Mucosa of rectum (tissue), 2 donors: ENCODE results near the gene FRA10AC1.

Experiments
- H3K27ac ChIP-seq, 2 donors: one replicate each; pipeline ENCODE4 v1.7.0; 2013; ENCODE audit warnings: inconsistent platforms in 2 of 2, low read depth in 2 of 2, low read length in 2 of 2
- H3K27me3 ChIP-seq, 2 donors: one replicate each; pipeline ENCODE4 v1.7.0; 2013; ENCODE audit warnings: low read length in 2 of 2; ENCODE audit not compliant: control insufficient read depth in 2 of 2, insufficient read depth in 2 of 2
- H3K36me3 ChIP-seq, 2 donors: one replicate each; pipeline ENCODE4 v1.7.0; 2013; ENCODE audit warnings: low read length in 2 of 2; ENCODE audit not compliant: control insufficient read depth in 2 of 2, insufficient read depth in 2 of 2
- H3K4me1 ChIP-seq, 2 donors: one replicate each; pipeline ENCODE4 v1.7.0; 2013; ENCODE audit warnings: low read length in 2 of 2, mild to moderate bottlenecking in 1 of 2; ENCODE audit not compliant: control insufficient read depth in 2 of 2, insufficient read depth in 2 of 2
- H3K4me3 ChIP-seq, 2 donors: one replicate each; pipeline ENCODE4 v1.7.0; 2013; ENCODE audit warnings: low read length in 2 of 2
- H3K9ac ChIP-seq, 2 donors: one replicate each; pipeline ENCODE4 v1.7.0; 2013; ENCODE audit warnings: low read length in 2 of 2, low read depth in 1 of 2, mild to moderate bottlenecking in 1 of 2
- H3K9me3 ChIP-seq, 2 donors: one replicate each; pipeline ENCODE4 v1.7.0; 2013; ENCODE audit warnings: low read length in 2 of 2; ENCODE audit not compliant: control insufficient read depth in 2 of 2
- donor health status: healthy.
- donor health status: Normal muscosa, but diverticular disease.

The FRA10AC1 gene

DNA sequence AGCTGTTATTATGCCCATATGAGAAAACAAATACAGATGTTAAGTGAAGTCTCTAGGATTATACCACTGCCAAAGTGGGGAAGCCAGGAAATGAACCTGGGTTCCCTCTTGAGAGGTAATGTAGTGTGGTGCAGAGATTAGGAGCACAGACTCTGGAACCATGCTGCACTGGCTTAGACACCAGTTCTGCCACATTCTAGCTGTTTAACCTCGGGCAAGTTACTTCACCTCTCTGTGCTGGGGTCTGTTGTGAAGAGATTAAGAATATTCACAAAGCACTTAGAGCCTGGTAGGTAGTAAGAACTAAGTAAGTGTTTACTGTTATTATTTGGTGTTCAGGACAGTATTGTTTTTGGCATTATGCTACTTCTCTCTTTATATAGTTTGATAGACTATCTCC is 48.2 kb downstream of the FRA10AC1 start:
- Histone ChIP-seq H3K4me1 (no peaks in the 10 kb centered on the region), H3K4me3 (no peak overlapping the region)

DNA sequence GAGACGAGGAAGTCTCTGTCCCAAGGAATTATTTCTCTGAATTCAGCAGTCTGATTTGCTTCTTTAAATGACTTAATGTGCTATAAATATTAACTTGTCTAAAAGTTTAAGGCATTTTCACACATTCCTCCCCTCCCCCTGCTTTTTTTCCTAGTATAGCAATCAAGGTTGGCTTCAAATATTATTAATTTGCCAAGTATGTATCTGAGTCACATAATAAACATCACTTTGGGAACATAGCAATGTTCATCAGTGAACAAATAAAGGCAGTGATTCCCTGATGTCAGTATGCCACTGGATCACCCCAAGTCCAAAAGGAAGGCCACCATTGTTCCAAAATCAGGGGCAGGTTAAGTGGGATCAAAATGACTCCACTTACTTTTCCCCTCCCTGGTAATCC is 49.5 kb downstream of the FRA10AC1 start:
- no peak overlapping the region for H3K27ac ChIP-seq
- H3K27me3 ChIP-seq, result no peaks in the 10 kb centered on the region
- no peaks in the 10 kb centered on the region for H3K4me1 ChIP-seq
- H3K4me3 ChIP-seq, result no peak overlapping the region
- H3K36me3 ChIP-seq, result no peaks in the 10 kb centered on the region
- no peak overlapping the region for H3K9ac ChIP-seq
- no peaks in the 10 kb centered on the region for H3K9me3 ChIP-seq

More for the DNA sequence above, 48.2 kb downstream of the FRA10AC1 start:
- Histone ChIP-seq H3K27ac (no peak overlapping the region), H3K9me3 (no peaks in the 10 kb centered on the region), H3K36me3 (no peaks in the 10 kb centered on the region), H3K27me3 (no peaks in the 10 kb centered on the region), H3K9ac (no peak overlapping the region)

DNA sequence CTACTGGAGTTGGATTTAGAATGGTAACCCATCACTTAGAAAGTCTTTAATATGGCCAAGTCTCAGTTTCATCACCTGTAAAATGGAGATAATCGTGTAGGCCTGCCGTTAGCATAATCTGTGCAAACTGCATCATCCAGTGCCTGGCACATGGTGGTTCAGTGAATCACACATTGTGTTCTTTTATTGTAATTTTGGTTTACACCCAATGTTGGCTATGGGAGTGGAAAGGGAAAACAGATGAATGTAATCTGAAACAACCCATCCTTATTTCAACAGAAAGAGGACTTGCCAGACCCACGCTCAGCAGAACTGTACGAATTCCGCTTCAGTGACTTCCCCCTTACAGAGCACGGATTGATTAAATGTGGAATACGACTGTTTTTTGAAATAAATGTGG is 62.6 kb downstream of the FRA10AC1 start:
- Histone ChIP-seq H3K9ac (no peak overlapping the region), H3K4me1 (no peaks in the 10 kb centered on the region), H3K9me3 (no peaks in the 10 kb centered on the region), H3K4me3 (no peak overlapping the region), H3K27ac (no peak overlapping the region), H3K27me3 (no peaks in the 10 kb centered on the region), H3K36me3 (no peaks in the 10 kb centered on the region)

DNA sequence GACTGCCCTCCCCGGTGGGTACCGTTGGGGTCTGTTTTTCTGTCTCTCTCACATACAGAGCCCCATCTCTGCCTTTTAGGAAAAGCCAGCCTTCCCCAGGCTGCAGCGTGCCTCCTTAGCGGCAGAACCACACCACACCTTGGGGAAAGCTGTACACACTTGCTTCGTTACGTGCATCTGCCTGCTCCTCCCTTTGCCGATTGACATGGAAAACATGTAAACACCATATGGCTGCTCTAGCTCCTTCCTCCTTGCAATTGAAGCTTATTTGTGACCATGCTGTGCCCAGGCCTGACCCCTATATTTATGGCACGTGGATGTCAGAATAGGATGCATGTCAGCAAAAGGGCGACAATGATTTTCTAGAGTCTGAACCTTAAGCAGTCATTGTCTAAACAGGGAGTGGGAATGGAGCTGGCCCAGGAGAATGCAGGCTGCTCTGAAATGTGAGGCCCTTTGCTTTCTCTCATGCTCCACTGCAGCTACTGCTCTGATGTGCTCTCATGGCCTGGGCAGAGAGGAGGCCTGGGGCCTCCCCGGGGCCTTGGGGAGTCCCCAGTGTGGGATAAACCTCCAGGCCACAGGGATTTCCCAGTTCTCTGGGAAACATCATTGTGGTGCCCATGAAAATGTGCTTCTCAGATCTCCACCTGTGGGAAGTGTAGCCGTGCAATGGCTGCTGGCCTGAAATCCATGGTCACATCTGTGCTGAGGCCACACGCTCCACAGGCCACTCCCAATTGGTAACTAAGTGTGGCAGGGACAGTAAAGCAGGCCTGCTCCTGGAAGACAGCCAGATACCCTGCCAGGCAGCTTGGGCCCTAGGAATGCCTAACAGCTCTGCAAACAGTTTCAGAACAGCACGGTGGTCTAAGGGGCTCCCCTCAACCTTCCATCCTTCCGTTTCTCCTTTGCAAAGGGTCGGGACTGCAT is 71.5 kb downstream of the FRA10AC1 start:
- H3K9me3 ChIP-seq, result no peaks in the 10 kb centered on the region
- H3K9ac ChIP-seq, result no peak overlapping the region
- H3K27ac ChIP-seq, result peak overlapping the region in 1 of 2 donors; percentile 37
- no peaks in the 10 kb centered on the region for H3K4me1 ChIP-seq
- H3K27me3 ChIP-seq, result peaks cover 0 to 2% of the 10 kb centered on the region in 2 donors
- no peak overlapping the region for H3K4me3 ChIP-seq
- no peaks in the 10 kb centered on the region for H3K36me3 ChIP-seq

DNA sequence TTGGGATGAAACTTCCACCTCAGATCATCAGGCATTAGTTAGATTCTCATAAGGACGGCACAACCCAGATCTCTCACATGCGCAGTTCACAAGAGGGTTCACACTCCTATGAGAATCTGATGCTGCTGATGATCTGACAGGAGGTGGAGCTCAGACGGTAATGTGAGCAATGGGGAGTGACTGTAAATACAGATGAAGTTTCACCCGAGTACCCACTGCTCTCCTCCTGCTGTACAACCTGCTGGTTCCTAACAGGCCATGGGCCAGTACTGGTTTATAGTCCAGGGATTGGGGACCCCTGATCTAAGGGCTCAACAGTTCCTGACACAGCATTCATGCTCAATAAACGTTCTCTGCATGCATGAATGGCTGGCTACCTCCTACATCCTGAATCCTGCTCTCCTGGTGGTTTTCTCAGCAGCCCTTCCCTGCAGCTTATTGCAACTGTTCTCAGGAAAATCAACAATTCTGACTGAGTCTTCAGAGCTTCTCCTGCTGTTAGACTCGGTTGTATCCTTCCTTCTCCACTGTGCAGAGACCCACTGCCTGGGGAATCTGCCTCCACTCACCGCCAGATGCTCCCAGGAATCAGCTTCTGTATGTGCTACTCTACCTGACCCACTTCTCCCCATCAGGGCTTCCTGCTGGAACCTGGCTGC is 72.6 kb downstream of the FRA10AC1 start:
- H3K36me3 ChIP-seq, result no peaks in the 10 kb centered on the region

DNA sequence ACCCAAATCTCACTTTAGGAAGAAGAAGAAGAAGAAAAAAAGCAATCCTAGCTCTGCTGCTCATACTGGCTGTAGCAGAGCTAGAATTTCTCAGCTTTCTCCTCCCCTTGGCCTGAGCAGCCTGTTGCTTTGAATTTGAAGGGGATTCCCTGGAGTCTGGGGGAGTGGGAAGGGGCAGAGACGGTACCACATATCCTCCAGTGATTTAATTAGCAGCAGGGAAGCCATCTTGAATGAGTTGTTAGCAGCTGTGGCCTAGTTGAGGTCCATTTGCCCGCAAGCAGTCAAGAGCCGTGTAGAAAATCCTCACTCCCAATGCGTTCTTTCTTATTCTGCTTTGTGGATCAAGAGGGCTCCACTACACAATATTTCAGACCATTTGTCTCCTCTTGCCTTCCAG is 73.5 kb downstream of the FRA10AC1 start:
- Histone ChIP-seq H3K4me1 (no peaks in the 10 kb centered on the region), H3K36me3 (no peaks in the 10 kb centered on the region), H3K9me3 (no peaks in the 10 kb centered on the region), H3K27me3 (peaks cover 0 to 2% of the 10 kb centered on the region in 2 donors), H3K9ac (no peak overlapping the region), H3K4me3 (no peak overlapping the region), H3K27ac (no peak overlapping the region)

More for the DNA sequence above, 72.6 kb downstream of the FRA10AC1 start:
- Histone ChIP-seq H3K4me3 (no peak overlapping the region), H3K27ac (no peak overlapping the region), H3K9ac (no peak overlapping the region), H3K27me3 (peaks cover 0 to 2% of the 10 kb centered on the region in 2 donors), H3K9me3 (no peaks in the 10 kb centered on the region), H3K4me1 (no peaks in the 10 kb centered on the region)

DNA sequence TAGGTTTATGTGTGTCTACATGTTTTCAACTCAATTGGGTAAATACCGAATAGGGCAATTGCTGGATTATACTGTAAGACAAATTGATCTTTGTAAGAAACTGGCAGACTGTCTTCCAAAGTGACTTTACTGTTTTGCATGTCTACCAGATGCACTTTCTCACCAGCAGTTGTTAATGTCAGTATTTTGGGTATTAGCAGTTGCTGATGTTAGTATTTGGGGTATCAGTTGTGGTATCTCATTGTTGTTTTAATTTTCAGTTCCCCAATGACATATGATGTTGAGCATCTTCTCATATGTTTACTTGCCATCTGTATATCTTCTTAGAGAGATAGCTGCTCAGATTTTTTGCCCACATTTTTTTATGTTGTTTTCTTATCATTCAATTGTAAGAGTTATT is 79.5 kb downstream of the FRA10AC1 start:
- H3K9ac ChIP-seq, result no peak overlapping the region
- no peaks in the 10 kb centered on the region for H3K9me3 ChIP-seq
- no peak overlapping the region for H3K27ac ChIP-seq
- no peak overlapping the region for H3K4me3 ChIP-seq
- no peaks in the 10 kb centered on the region for H3K27me3 ChIP-seq
- no peaks in the 10 kb centered on the region for H3K36me3 ChIP-seq
- no peaks in the 10 kb centered on the region for H3K4me1 ChIP-seq

DNA sequence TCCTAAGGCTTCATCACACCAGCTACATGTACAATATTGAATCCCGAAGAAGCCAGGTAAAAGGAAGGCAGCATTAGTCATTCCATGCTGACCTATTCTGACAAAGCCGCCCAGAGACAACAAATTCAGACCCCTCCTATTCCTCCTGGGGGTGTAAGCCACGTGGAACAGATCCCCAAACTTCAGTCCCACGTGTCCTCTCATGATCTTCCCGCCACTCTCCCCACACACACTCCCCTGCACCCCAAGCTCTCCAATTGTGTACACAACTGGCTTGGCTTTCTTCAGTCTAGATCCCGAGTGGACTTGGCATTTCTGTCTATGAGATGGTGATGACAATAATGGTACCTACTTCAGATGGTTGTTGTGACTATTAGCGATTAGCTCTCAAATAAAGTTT is 81.5 kb downstream of the FRA10AC1 start:
- no peaks in the 10 kb centered on the region for H3K4me1 ChIP-seq
- no peak overlapping the region for H3K4me3 ChIP-seq
- H3K27me3 ChIP-seq, result no peaks in the 10 kb centered on the region
- H3K9me3 ChIP-seq, result no peaks in the 10 kb centered on the region
- H3K9ac ChIP-seq, result no peak overlapping the region
- no peak overlapping the region for H3K27ac ChIP-seq
- no peaks in the 10 kb centered on the region for H3K36me3 ChIP-seq
